Tongue (tissue), 3 donors: ENCODE data around the gene DCAF7. TPM values are rescaled to one million over a fixed set of nuclear protein-coding genes. Genes with fewer than 3 reads are reported as not detected.

Source experiments
- DNase-seq: peaks from one replicate; pipeline ENCODE4 v3.0.0-alpha.2; 2015
- small RNA-seq: library from RNA; depleted of rRNA; stranded (forward); fragments of <200 nt; gene quantifications from one replicate; pipeline ENCODE3, GENCODE V24; 2014; ENCODE audit warnings: low replicate concordance
- total RNA-seq: library from RNA; depleted of rRNA; stranded (reverse); fragments of >200 nt; gene quantifications from one replicate; pipeline ENCODE4 v1.2.3, GENCODE V29; 2014

DCAF7 gene
- total RNA-seq, 1 donor from 2014 or later: 30.4 TPM

- DNase-seq: no peak
Measured at GRCh38 chr17:63631062-63631461, 80.8 kb downstream of the DCAF7 start.

GRCh38 chr17:63631626-63632025 is 81.3 kb downstream of the DCAF7 start:
- no peak for DNase-seq

GRCh38 chr17:63633742-63634141 is 83.5 kb downstream of the DCAF7 start:
- DNase-seq: no peak

- no peak for DNase-seq
Measured at GRCh38 chr17:63634163-63634562, 83.9 kb downstream of the DCAF7 start.

- no peak for DNase-seq
Measured at GRCh38 chr17:63634816-63635215, 84.5 kb downstream of the DCAF7 start.

- no peak for DNase-seq
Measured at GRCh38 chr17:63635290-63635689, 85.0 kb downstream of the DCAF7 start.

- DNase-seq: no peak
Measured at GRCh38 chr17:63635787-63636186, 85.5 kb downstream of the DCAF7 start.

- DNase-seq: no peak
Measured at GRCh38 chr17:63639125-63639524, 88.8 kb downstream of the DCAF7 start.

GRCh38 chr17:63640038-63640437 is 89.8 kb downstream of the DCAF7 start:
- DNase-seq: no peak

- no peak for DNase-seq
Measured at GRCh38 chr17:63641692-63642448, 91.6 kb downstream of the DCAF7 start.

Small RNAs within 50 kb of the gene (small RNA-seq; reads per million reads assigned to genes)
- gene RNU6-288P: not detected

Other genes starting within 250 kb of the DCAF7 start
- 17.4 TPM for gene CYB561, start 104.2 kb upstream of the DCAF7 start, total RNA-seq
- 9.6 TPM for gene ACE, start 73.4 kb upstream of the DCAF7 start, total RNA-seq
- 0.31 TPM for gene KCNH6, start 27.1 kb upstream of the DCAF7 start, total RNA-seq
- gene TACO1, start 50.4 kb downstream of the DCAF7 start, total RNA-seq: 13.6 TPM
- gene MAP3K3, start 71.9 kb downstream of the DCAF7 start, total RNA-seq: 49.0 TPM
- 9.9 TPM for gene LIMD2, start 149.6 kb downstream of the DCAF7 start, total RNA-seq
- gene STRADA, start 191.3 kb downstream of the DCAF7 start, total RNA-seq: 23.9 TPM
- gene CCDC47, start 223.1 kb downstream of the DCAF7 start, total RNA-seq: 102 TPM
- gene DDX42, start 223.7 kb downstream of the DCAF7 start, total RNA-seq: 105 TPM